Vagina (tissue), 2 donors: Measurements from ENCODE around the gene CADPS2.

ENCODE experiments used
- POLR2A ChIP-seq, 2 donors: fragments of 450-650 bp; IDR thresholded peaks; one replicate each; pipeline ENCODE4 v1.6.1; 2017; ENCODE audit warnings: antibody characterized with exemption in 2 of 2, mild to moderate bottlenecking in 2 of 2, moderate library complexity in 2 of 2
- POLR2AphosphoS5 ChIP-seq, 2 donors: sonication (generic); formaldehyde crosslinking; IDR thresholded peaks; one replicate each; pipeline ENCODE4 v1.9.0; 2017; ENCODE audit warnings: antibody characterized with exemption in 2 of 2, mild to moderate bottlenecking in 2 of 2, low read depth in 1 of 2; ENCODE audit not compliant: insufficient read depth in 1 of 2
- TF ChIP-seq, protein P1 (sequence below), 3 experiments: fragments of 450-650 bp in 2 of 3; fragments of 200-600 bp in 1 of 3; sonication (generic) in 1 of 3; IDR thresholded peaks; one replicate each; pipeline ENCODE4 v1.5.1; 2017 to 2019; ENCODE audit warnings: antibody characterized with exemption in 3 of 3, mild to moderate bottlenecking in 2 of 3, moderate library complexity in 2 of 3

- TF ChIP-seq POLR2A (IDR thresholded peaks at IDR 0.05) (no peak), POLR2AphosphoS5 (IDR thresholded peaks at IDR 0.05; ENCODE audit: insufficient read depth in 1 of 2, low read depth in 1 of 2) (no peak)
- TF ChIP-seq, protein P1, sequence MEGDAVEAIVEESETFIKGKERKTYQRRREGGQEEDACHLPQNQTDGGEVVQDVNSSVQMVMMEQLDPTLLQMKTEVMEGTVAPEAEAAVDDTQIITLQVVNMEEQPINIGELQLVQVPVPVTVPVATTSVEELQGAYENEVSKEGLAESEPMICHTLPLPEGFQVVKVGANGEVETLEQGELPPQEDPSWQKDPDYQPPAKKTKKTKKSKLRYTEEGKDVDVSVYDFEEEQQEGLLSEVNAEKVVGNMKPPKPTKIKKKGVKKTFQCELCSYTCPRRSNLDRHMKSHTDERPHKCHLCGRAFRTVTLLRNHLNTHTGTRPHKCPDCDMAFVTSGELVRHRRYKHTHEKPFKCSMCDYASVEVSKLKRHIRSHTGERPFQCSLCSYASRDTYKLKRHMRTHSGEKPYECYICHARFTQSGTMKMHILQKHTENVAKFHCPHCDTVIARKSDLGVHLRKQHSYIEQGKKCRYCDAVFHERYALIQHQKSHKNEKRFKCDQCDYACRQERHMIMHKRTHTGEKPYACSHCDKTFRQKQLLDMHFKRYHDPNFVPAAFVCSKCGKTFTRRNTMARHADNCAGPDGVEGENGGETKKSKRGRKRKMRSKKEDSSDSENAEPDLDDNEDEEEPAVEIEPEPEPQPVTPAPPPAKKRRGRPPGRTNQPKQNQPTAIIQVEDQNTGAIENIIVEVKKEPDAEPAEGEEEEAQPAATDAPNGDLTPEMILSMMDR (IDR thresholded peaks at IDR 0.05) = no peak
These were observed 585.9 kb downstream of the CADPS2 start for GRCh38 chr7:122300211-122300932.
